Right lobe of liver (tissue), 6 donors: Measurements from ENCODE around the gene RAG1. TPM values are rescaled to one million over a fixed set of nuclear protein-coding genes. Genes with fewer than 3 reads are reported as not detected.

ENCODE experiments used
- ATAC-seq, 4 donors: fragments of 200-7000 bp; cut with Tn5 transposase; one replicate each; pipeline ENCODE4 v1.9.1; 2020; ENCODE audit warnings: mild to moderate bottlenecking in 4 of 4, moderate library complexity in 4 of 4
- DNase-seq, 3 donors: peaks; one replicate each; pipeline ENCODE4 v3.0.0-alpha.2; 2020
- H3K27ac ChIP-seq, 3 donors: fragments of 200-600 bp; one replicate each; pipeline ENCODE4 v1.8.0; 2022
- H3K27me3 ChIP-seq, 2 donors: fragments of 200-600 bp; one replicate each; pipeline ENCODE4 v1.8.0; 2022
- H3K36me3 ChIP-seq, 4 donors: fragments of 200-600 bp; sonication (generic) in 1 of 4; one replicate each; pipeline versions ENCODE4 v1.5.1 to v1.8.0; 2017 to 2022; ENCODE audit warnings: control low read depth in 1 of 4
- H3K4me1 ChIP-seq, 4 donors: fragments of 200-600 bp; sonication (generic) in 1 of 4; one replicate each; pipeline versions ENCODE4 v1.5.1 to v1.8.0; 2017 to 2022; ENCODE audit warnings: control low read depth in 1 of 4
- H3K4me3 ChIP-seq, 3 donors: fragments of 200-600 bp; one replicate each; pipeline ENCODE4 v1.8.0; 2022
- H3K9me3 ChIP-seq, 4 donors: fragments of 200-600 bp; sonication (generic) in 1 of 4; one replicate each; pipeline versions ENCODE4 v1.5.1 to v1.8.0; 2017 to 2022; ENCODE audit warnings: control low read depth in 1 of 4
- POLR2A ChIP-seq: fragments of 450-650 bp; IDR thresholded peaks from one replicate; pipeline ENCODE4 v1.6.1; 2017; ENCODE audit warnings: antibody characterized with exemption, mild to moderate bottlenecking
- WGBS: methylation state at CpG from one replicate; pipeline ENCODE4 v1.1.6; 2018; ENCODE audit warnings: low coverage, low lambda C conversion rate; ENCODE audit not compliant: insufficient coverage; ENCODE audit errors: missing lambda C conversion rate; 5-methylcytosine and 5-hydroxymethylcytosine counted together
- intact Hi-C, 2 donors: fragments of 100-400 bp; cut with DNase I; formaldehyde crosslinking; loops; one replicate each; pipeline versions ENCODE4 v1.11.2 to v1.14.1; 2022
- total RNA-seq, 6 experiments: library from RNA; depleted of rRNA in 2 of 6; stranded (reverse); fragments of >200 nt in 2 of 6; fragmentation: NEBNext Ultra II Directional in 3 of 6; extraction: Animal tissue kit (Norgen Biotek cat#: 25700) in 3 of 6; gene quantifications; one replicate each; pipeline versions ENCODE4 v1.1.0 to v1.2.4, GENCODE V29; 2016 to 2023
- TF ChIP-seq, protein P1 (sequence below), 4 donors: fragments of 200-600 bp in 3 of 4; fragments of 450-650 bp in 1 of 4; IDR thresholded peaks; one replicate each; pipeline versions ENCODE4 v1.5.1 to v1.8.0; 2016 to 2022; ENCODE audit warnings: antibody characterized with exemption in 4 of 4, mild to moderate bottlenecking in 2 of 4
- donor health status: DM: no; HTN: yes; CAD: no.
- donor health status: DM: no; HTN: no; CAD: no.
- donor health status: DM: no; HTN: no; CAD: no.
- donor health status: DM: no; HTN: yes; CAD: no.
- donor health status: DM: no; HTN: yes; CAD: no.

Gene RAG1
- total RNA-seq, 6 experiments from 2014 or later: 0.40 to 1.2 (median 0.71) TPM

DNA sequence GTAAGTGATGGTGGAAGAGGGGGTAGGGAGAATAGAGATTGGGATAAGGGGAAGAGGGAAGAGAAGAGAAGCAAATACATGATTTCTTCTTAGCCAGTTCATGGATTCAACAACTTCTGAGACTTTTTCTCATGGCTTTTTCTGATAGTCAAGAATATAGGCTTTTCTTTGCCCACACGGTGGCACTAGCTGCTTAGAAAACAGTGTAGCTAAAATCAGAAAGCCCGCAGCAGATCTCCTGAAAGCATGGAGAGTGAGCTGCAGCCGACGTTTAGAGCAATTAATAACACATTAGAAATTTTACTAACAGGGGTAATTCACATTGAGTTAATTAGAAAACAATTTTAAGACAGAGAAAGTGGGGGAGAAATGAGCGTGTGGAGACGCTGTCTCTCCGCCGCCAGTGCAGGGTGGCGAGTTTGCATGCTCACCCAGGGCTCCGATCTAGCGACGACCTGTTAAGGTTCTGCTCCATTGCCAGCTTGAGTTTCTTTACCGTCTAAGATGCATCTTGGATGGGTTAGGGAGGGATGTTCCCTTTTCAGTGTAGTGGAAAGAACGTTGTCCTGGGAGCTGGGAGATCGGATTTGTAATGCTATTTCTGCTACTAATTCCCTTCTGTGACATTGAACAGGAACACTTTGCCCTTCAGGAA, 3.3 kb upstream of the RAG1 start:
- Histone ChIP-seq H3K4me1 (no peaks in the 10 kb centered on the region), H3K9me3 (no peaks in the 10 kb centered on the region), H3K27ac (no peak overlapping the region), H3K36me3 (no peaks in the 10 kb centered on the region), H3K4me3 (peak overlapping the region in 2 of 3 donors; percentile 21 to 46), H3K27me3 (no peaks in the 10 kb centered on the region)
- peak in 1 of 3 donors; percentile 56 for DNase-seq
- ATAC-seq: peak; percentile 91 to 96 (median 94)
- 7% methylated on average over 15 of the region's 15 CpGs for WGBS
- intact Hi-C loops: loop anchor here (10.0 kb wide), 2 partner anchors 100 to 110 kb away; no protein-coding TSS in a partner anchor
- no peak for TF ChIP-seq POLR2A
- TF ChIP-seq, protein P1, sequence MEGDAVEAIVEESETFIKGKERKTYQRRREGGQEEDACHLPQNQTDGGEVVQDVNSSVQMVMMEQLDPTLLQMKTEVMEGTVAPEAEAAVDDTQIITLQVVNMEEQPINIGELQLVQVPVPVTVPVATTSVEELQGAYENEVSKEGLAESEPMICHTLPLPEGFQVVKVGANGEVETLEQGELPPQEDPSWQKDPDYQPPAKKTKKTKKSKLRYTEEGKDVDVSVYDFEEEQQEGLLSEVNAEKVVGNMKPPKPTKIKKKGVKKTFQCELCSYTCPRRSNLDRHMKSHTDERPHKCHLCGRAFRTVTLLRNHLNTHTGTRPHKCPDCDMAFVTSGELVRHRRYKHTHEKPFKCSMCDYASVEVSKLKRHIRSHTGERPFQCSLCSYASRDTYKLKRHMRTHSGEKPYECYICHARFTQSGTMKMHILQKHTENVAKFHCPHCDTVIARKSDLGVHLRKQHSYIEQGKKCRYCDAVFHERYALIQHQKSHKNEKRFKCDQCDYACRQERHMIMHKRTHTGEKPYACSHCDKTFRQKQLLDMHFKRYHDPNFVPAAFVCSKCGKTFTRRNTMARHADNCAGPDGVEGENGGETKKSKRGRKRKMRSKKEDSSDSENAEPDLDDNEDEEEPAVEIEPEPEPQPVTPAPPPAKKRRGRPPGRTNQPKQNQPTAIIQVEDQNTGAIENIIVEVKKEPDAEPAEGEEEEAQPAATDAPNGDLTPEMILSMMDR (IDR thresholded peaks at IDR 0.05): peak; percentile 71 to 80 (median 75)

DNA sequence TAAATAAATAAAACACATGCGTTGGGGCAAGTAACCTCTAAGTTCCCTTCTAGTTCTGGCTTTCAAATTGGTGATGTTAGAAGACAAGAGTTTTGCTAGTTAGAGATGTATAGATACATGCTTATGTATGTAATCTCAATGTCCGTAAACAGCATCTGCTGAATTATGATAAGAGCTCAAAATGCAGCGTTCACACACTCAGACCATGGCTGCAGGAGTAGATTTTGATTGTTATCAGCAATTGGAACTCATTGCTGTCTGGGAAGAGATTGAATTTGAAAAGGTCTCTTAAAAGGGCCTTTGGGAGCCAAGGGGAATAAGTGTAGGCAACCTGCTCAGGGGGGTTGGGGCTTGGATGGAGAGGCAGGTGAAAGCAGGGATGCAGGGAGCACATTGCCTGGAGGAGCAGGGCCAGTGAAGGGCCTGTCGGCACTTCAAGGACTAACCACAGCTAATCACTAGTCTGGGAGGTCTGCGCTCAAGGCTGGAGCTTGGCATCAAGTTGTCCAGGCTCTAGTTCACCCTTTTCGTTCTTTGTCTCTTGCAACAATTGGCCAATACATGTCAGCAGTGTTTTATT, 2.7 kb upstream of the RAG1 start:
- H3K27me3 ChIP-seq: no peaks in the 10 kb centered on the region
- ATAC-seq (no peak), DNase-seq (no peak)
- H3K4me1 ChIP-seq: no peaks in the 10 kb centered on the region
- H3K4me3 ChIP-seq: peak overlapping the region in 1 of 3 donors; percentile 46
- no peaks in the 10 kb centered on the region for H3K9me3 ChIP-seq
- no peak for TF ChIP-seq POLR2A
- TF ChIP-seq, protein P1 (IDR thresholded peaks at IDR 0.05): no peak
- no peak overlapping the region for H3K27ac ChIP-seq
- intact Hi-C loops: loop anchor here (10.0 kb wide), 2 partner anchors 100 to 110 kb away; no protein-coding TSS in a partner anchor
- 61% methylated on average over 6 of the region's 6 CpGs for WGBS
- no peaks in the 10 kb centered on the region for H3K36me3 ChIP-seq

DNA sequence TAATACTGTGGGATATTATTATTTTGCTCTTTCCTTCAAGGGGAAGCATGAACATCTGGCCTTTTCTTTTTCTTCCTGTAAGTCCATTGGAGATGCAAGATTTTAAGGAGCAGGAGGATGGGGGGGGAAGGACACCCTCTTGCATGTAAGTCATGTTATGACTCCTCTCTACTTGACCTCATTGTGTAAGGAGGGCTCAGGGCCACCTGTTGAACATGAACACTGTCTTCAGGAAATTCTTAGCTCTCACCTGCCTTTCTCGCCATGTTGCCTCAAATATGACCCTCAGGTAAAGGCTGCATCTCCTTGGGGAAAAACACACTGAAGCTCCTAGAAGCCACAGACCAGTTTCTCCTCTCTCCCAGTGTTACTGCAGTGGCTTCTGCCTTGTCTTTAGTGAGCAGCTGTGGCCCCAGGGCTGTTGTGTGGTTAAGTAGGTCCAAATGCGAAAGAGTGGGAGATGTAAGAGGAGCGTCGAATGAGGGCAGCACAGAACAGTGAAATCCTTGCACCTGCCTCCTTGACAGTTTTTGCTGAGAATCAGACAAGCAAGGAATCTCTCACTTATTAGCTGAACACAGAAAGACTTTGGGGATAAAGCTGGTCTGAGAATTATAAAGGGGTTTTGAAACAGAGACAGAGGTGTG, 1.3 kb upstream of the RAG1 start:
- no peak for ATAC-seq
- no peaks in the 10 kb centered on the region for H3K9me3 ChIP-seq
- H3K4me1 ChIP-seq: no peaks in the 10 kb centered on the region
- H3K4me3 ChIP-seq: no peak overlapping the region
- no peak for DNase-seq
- intact Hi-C loops: loop anchor here (10.0 kb wide), 2 partner anchors 98 to 108 kb away; no protein-coding TSS in a partner anchor
- H3K27ac ChIP-seq: no peak overlapping the region
- whole genome bisulfite sequencing: 92% methylated on average over 4 of the region's 4 CpGs
- TF ChIP-seq, protein P1 (IDR thresholded peaks at IDR 0.05): no peak
- no peak for TF ChIP-seq POLR2A
- H3K27me3 ChIP-seq: no peaks in the 10 kb centered on the region
- H3K36me3 ChIP-seq: no peaks in the 10 kb centered on the region

DNA sequence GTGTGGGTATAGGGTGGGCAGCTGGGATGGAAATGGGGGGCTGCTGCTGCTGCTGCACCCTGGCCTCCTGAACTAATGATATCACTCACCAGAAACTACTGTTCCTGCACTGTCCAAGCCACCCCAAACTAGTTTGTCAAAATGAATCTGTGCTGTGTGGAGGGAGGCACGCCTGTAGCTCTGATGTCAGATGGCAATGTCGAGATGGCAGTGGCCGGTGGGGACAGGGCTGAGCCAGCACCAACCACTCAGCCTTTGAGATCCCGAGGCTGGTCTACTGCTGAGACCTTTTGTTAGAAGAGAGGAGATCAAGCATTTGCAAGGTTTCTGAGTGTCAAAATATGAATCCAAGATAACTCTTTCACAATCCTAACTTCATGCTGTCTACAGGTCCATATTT, 1.3 kb downstream of the RAG1 start:
- no CpG with 5 or more reads among the region's 4 CpGs for WGBS
- intact Hi-C loops: loop anchor here (10.0 kb wide), 2 partner anchors 96 to 106 kb away; no protein-coding TSS in a partner anchor
- no peak for ATAC-seq

More for the DNA sequence above, 1.3 kb downstream of the RAG1 start:
- DNase-seq: no peak
- Histone ChIP-seq H3K9me3 (no peaks in the 10 kb centered on the region), H3K4me3 (no peak overlapping the region), H3K36me3 (no peaks in the 10 kb centered on the region), H3K27ac (no peak overlapping the region), H3K4me1 (no peaks in the 10 kb centered on the region), H3K27me3 (no peaks in the 10 kb centered on the region)
- TF ChIP-seq, protein P1 (IDR thresholded peaks at IDR 0.05): no peak
- TF ChIP-seq POLR2A: no peak
